Inflammatory macrophage treated with lipopolysaccharide for 4 hours (primary cell): ENCODE data around the gene BTN1A1.
"Not testable (repeated sequence)": the region's sequence is repeated elsewhere in the genome, so short reads cannot be mapped to it uniquely, and the experiment has no call there.

ENCODE experiments used
- DNase-seq: peaks from one replicate; pipeline ENCODE4 v3.0.0-alpha.2; 2020

The BTN1A1 gene

DNA sequence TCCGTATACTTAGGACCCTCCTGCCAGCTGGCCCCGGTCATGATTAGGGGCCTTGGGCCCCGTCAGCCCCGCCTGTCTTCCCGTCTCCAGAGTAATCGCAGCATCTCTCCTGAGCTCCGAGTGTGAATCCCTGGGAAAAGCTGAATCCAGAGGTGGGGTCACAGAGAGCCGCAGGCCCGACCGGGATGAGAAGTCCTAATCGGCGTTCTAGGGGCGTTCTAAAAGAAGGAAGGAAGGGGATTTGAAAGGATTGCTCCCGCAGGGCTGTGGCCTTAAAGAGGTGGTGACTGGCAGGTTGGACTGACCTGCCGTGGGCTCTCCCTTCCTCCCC is 38.4 kb downstream of the BTN1A1 start:
- no peak for DNase-seq

DNA sequence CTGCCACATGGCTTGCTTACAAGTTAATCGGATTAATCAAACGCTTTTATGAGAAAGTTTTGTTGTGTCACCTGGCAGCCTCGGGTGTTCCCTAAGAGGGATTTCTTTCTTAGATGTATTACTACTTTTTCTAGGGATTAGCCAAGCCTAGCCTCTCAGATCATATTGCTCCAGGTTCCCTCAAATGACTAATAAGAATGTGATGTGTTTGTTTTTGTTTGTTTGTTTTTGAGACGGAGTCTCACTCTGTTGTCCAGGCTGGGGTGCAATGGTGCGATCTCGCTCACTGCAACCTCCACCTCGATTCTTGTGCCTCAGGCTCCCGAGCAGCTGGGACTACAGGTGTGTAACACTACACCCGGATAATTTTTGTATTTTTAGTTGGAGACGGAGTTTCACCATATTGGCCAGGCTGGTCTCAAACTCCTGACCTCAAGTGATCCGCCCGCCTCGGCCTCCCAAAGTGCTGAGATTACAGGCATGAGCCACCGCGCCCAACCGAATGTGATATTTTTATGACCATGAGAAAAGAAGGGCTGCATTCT is 39.0 kb downstream of the BTN1A1 start:
- DNase-seq: no peak

DNA sequence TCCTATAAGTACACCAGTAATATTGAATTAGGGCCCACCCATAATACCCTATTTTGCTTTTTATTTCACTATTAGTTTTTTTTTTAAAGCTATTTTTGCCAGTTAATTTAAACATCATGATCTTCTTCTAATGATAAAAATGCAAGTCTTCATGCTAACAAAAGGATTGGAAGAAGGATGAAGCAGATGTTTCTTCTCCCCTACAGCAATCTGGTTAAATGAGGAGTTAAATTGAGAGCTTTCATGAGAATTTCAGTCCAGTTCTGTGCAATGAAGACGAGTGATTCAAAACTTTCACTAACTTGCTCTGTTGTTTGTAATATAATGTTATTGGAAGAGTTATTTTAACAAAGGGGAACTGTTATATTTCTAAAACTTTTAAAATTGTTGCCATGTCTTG is 41.5 kb downstream of the BTN1A1 start:
- no peak for DNase-seq

DNA sequence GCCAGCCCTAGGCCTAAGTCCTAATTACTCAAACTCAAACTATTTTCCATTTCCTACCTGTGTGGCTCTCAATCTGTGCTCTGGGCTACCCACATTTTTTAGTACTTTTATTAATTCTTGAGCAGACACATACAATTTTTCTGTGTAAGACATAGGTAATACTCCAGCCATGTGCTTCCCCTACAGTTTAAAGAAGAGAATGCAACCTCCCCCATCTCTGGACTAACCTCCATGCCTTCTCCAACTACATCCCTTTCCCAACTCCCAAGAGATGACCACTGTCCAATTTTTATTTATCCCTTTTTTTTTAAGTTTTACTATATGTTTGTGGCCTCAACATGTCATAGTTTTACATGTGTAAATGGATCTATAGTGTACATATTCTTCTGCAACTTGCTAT is 43.9 kb downstream of the BTN1A1 start:
- no peak for DNase-seq

DNA sequence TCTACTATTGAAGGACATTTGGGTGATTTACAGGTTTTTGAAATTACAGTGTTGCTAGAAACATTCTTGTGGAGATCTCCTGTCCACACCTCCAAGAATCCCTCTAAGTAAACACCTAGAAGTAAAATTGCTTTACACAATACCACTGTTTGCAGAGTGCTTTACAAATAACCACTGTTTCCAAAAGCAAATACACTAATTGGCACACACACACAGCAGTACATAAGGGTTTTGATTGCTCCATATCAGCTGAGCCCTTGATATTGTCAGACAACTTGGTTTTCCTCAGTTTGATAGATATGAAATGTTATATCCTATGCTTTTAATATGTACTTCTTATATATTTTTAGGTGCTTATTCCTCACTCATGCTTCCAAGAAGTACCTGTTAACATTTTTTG is 44.4 kb downstream of the BTN1A1 start:
- DNase-seq: no peak

DNA sequence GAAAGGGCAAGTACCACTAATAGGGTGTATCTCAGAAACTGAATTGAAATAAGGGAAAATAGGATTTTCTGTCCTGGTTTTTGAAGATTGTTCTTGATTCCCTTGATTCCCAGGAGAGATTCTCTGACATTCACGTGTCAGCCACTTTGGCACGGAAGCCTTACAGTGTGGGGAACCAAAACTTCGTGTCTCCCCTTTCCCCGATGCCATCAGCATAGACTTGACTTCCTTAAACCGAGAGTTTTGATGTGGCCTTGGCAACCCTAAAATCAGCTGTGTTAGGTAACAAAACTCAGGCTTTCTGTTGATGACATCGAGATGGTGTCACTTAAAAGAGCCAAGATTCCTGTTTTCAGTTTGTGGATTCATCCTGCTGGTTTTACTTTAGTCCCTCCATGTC is 45.5 kb downstream of the BTN1A1 start:
- DNase-seq: peak; percentile 88

DNA sequence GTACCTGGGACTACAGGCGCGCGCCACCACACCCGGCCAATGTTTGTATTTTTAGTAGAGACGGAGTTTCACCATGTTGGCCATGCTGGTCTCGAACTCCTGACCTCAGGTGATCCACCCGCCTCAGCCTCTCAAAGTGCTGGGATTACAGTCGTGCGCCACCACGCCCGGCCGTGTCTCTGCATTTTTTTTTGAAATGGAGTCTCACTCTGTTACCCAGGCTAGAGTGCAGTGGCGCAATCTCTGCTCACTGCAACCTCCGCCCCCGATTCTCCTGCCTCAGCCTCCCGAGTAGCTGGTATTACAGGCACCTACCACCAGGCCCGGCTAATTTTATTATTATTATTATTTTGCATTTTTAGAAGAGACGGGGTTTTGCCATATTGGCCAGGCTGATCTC is 47.3 kb downstream of the BTN1A1 start:
- DNase-seq: not testable (repeated sequence)

DNA sequence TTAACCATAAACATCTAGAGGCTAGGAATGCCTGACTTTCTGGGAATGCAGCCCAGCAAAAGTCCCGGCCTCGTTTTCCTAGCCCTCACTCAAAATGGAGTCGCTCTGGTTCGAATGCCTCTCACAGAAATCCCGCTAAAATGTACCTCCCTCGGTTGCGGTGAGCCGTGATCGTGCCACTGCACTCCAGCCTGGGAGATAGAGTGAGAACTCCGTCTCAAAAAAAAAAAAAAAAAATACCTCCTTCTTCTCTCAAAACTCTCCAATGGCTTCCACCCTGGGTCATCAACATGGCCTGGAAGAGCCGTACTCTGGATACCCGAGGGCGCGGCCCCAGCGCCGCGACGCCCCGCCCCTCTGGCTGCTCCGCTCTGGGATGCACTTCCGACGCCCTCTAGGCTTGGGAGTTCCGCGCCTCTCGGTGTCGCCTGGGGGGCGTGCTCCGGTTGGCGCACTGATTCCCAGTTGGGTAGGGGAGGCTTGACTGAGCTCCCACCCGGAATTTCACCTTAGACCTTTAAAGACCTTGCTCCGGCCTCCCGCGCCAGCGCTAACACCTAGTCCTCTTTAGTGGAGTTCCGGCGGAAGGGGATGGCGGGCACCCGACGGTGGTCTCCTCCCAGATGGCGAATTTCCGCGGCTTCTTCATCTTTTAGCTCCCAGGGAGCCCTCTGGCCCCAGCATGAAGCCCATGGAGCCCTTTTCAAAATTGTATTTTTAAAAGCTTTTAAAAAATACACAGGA is 50.3 kb downstream of the BTN1A1 start:
- peak; percentile 65 for DNase-seq

DNA sequence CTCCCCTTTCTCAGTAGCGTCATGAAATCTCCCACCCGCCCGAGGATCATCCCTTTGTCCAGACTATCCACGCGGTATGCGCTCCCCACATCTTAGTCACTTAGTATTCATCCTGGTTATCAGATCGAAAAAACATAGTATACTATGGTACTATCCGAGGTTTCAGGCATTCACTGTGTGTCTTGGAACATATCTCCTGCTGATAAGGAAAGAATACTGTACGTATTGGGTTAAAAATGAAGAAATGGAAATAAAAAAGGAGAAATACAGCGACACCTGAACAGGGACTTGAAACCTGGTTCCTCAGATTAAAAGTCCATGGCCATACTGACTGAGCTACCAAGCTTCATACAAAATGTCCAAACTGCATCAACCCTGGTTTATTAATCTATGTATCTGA is 52.1 kb downstream of the BTN1A1 start:
- DNase-seq: no peak

DNA sequence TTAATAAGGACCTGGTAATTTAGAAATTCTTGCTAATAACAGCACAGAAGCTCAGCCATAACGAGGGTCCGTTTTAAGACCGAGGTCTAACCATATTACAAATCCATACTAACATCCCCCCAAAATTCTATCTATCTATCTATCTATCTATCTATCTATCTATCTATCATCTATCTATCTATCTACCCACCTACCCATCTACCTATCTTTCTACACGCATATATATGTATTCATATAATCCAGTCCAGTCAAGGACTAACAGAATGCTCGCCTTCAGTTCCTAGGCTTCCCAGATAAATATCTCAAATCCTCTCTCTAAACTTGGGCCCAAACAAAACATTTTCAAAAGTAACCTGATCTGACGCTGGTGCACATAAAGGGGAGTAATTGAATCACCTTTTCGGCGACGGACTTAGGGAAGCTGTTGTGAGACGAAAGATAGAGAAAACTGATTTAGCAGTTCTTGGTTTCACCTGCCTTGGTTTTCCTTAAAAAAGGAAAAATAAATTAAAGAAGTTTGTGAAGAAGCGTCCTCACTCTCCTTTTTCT is 52.6 kb downstream of the BTN1A1 start:
- DNase-seq: no peak

DNA sequence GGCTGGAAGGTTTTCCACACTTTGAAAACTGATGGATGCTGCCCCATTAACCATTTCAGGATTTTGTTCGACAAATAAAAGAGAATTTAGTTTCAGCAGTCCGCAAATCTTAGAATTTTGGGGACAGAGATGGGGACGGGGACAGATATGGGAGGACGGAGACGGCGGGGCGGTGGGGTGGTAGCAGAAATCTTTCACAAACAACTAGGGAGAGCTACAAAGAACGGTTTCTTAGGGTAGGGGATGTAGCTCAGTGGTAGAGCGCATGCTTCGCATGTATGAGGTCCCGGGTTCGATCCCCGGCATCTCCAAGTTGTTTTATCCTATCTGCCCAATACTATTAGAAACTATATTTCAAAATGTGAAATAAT is 53.1 kb downstream of the BTN1A1 start:
- DNase-seq: peak; percentile 73

DNA sequence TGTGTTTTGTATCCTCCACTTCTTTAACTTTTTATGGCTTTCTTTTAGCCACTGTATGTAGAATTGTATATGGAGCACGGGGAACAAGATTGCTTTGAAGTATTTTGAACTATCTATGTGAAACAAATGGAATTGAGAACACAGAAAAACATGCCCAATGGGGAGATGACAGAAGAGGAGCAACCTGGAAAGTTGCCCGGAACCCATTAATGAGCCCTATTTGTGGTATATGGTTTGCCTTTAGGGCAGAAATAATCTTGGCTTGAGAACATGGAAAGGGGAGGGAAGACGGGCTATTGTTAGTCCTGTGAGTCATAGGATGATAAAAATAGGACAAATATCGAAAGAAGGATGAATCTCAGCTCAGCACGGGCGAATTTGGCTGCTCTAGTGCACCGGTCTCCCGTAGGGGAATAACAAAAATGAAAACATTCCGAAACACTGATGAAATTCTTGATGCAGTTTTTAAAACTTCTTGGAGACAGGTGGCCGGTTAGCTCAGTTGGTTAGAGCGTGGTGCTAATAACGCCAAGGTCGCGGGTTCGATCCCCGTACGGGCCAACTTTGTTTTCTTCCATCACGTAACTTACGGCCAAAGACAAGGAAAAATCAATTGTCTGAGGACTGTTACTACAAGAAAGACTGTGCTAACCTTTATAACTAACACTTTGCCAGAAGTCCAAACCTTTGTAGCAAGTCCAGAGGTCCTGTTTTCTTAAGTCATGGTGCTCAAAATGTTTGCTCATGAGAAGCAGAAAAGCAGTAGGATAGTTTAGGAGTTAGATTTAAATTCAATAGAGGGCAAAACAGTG is 53.7 kb downstream of the BTN1A1 start:
- peak; percentile 84 for DNase-seq

DNA sequence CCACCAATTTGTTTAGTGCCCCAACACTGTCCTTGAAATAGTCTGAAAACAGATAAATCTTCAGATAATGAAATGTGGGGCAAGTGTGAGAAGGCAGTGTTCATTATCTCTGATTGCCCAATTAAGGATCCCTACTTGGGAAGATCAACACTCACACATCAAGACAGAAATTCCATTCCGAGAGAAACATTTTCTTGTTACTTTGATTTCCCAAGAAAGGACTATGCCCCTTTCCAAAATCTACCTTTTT is 54.3 kb downstream of the BTN1A1 start:
- DNase-seq: no peak

DNA sequence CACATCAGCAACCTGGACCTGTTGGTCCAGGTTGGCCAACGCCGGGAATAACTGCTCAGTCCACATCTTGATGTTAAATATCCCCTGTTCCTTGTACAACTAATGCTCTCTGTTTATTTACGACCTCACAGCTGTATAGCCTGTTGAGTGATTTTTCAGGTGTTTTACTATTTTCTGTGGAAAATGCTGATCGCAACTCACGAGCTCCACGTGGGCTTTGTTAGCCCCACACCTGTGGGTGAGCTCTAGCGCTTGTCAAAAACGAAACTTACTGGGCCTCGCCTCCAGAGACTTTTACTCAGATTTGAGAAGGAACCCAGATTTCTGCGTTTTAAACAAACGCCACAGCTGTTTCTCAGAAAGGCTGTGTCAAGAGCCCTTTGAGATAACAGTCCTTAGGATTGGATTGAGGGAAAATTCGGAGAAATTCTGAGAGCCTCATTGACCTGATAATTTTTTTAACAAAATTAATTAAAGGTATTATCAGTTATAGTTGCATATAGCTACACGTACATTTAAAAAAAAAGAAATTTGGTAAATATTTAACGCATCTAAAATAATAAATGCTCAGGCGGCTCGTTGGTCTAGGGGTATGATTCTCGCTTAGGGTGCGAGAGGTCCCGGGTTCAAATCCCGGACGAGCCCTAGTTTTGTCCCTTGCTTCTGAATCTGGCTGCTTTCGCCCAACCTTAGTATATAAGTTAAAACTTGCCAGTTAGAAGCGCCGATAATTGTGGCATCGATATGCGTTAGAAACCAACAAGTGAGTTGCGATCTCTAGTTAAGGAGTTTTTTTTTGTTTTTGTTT is 54.8 kb downstream of the BTN1A1 start:
- DNase-seq: peak; percentile 57

DNA sequence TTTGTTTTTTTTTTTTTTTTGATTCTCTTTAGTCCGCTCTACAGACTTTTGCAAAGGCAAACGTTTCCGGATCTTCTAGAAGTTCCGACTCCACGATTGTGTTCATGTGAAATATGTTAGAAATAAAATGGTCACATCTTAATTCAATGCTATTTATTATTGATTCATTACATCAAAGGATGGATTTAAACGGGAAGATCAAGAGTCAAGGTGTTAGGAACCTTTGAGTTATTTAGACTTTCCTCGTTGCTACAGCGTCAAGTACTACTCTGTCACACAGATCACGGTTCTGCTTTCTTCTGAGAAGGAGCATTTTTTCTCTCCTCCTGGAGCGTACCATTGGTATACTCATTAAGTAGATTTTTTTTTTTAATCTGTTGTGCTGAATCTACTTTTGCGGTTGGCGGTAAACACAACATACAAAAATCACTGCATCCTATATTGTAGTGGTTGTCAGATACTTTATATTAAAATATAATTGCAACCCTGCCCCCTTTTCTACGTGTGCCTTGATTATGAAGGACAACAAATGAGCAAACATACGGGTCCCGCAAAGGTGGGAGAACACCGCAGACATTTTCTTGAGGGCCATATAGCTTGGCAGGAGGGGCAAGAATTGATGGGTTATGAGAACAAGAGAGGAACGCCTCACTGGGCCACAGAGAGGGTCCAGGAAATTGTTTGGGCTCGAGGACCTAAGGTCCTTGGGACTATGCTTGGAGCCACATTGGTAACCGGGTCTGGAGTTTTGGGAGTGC is 55.6 kb downstream of the BTN1A1 start:
- no peak for DNase-seq

DNA sequence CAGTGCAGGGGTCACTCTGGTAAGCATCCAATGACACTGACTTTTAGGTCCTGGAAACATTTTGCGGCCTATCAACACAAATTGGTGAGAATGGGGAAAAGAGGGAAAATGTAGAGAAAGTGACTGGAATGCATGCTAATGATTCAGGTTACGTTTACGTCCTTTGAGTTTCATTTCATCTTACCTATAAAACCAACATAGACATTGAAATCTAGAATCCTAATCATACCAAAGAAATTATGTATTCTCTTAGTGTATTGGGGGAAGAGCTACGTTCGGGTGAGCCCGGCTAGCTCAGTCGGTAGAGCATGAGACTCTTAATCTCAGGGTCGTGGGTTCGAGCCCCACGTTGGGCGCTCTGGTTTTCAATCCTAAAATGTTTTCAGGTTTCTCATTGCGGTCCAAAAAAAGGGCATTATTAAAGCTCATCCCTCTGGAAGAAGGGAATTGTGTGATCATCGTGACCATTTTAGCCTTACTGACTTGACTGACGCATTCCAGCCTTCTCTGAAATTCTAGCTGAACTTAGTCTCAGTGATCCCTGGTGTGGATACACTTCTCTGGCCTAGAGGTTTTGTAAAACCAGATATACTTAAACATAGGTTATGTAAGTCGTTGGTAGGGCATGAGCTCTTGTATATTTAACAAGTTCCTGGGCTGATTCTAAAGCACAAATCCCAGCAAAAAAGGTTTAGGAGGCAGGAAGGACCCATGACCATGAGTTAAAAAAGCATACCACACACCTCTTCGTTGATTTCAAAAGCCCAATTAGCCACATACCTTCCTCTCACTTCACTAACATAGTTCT is 56.4 kb downstream of the BTN1A1 start:
- peak; percentile 24 for DNase-seq
